GM21717 (cell line): ENCODE results near the gene MSH3.
"Not testable (repeated sequence)": the region's sequence is repeated elsewhere in the genome, so short reads cannot be mapped to it uniquely, and the experiment has no call there.

Experiments
- ATAC-seq: cut with Tn5 transposase; IDR thresholded peaks from one replicate; pipeline ENCODE4 v1.9.1; 2021; ENCODE audit warnings: mild to moderate bottlenecking, moderate library complexity; ENCODE audit not compliant: unreplicated experiment

Gene MSH3

DNA sequence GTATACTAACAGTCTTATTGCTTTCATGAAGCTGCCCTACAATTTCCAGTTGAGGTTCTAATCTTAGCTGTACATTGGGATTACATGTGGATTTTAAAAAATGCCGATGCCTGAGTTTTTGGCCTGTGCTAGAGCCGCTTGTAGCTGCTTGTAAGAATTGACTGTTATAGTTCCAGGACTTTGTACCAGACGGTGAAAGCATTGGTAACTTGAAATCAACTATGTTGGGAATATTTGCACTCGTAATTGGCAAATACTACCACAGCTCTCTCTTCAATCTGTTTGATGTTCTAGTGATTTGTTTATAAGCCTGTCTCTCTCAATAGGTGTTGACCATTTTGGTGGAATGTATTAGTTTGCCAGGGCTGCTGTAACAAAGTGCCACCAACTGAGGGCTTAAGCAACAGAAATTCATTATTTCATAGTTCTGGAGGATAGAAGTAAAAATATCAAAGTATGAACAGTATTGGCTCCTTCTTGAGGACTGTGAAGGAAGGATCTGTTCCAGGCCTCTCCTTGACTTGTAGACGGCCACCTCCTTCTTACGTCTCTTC is 50.8 kb downstream of the MSH3 start:
- ATAC-seq: no peak

DNA sequence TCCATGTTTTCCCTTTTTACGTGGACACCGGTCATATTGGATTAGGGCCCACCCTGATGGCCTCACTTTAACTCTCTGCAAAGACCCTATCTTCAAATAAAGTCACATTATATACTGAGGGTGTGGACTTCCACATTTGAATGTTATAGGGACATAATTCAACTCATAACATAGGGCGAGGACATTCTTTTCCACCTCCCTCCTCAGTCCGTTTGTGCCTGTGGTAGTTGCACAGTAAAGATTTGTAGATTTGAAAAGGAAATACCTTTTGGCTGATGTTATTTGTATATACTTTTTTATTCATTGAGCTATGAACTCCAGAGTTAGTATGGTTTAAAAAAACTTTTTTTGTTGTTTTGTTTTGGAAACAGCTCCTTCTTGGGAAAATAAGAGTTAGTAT is 51.3 kb downstream of the MSH3 start:
- ATAC-seq: no peak

DNA sequence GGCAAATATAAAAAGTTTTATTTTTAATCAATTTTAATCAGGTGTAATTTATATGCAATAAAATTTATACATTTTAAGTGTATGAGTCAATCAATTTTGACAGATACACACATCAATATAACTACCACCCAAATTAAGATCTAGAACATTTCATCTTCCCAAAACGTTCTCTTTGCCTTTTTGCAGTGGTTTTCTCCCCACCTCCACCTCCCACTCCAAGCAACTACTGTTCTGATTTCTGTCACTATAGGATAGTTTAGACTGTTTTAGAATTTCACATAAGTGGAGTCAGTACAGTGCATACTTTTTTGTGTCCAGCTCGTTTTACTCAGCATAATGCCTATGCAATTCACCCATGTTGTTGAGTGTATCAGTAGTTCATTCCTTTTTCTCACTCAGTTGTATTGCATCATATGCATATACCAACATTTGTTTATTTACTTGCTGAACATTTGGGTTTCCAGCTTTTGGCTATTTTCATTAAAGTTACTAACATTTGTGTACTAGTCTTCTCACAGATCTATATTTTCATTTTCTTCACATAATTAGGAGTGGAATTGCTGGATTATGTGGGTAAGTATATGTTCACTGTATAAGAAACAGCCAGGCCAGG is 52.5 kb downstream of the MSH3 start:
- no peak for ATAC-seq

DNA sequence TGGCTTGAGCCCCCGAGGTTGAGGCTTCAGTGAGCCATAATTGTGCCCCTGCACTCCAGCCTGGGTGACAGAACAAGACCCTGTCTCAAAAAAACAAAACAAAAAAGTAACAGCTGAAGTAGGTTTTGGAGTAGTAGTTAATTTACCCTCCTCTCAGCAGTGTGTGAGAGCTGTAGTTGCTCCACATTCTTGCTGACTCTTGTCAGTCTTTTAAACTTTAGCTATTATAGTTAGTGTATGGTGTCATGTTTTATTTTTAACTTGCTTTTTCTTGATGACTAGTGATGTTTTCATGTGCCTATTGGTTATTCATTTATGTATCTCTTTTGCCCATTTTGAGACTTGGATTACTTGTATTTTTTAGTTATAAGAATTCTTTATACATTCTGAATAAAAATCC is 53.2 kb downstream of the MSH3 start:
- ATAC-seq: no peak

- no peak for ATAC-seq
Measured at GRCh38 chr5:80711216-80711615, 56.8 kb downstream of the MSH3 start.

- ATAC-seq: no peak
Measured at GRCh38 chr5:80711938-80712337, 57.5 kb downstream of the MSH3 start.

DNA sequence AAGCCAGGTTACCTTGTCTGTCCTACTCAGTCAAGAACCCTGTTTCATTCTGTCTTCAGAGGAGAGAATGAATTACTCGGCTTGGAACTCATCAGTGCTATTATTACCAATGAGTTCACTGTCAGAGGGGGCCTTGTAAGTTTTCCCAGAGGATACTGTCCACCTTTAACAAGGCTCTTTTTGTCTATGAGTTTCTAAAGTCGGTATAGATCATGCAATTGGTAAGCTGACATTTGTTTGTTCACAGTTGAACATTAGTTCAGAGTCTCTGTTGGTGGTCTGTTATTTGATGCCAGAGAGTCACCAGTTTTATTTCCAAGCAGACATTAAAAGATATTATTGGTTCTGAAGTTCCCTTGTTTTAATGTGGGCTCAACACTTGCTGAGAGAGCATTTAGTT is 58.5 kb downstream of the MSH3 start:
- ATAC-seq: no peak

DNA sequence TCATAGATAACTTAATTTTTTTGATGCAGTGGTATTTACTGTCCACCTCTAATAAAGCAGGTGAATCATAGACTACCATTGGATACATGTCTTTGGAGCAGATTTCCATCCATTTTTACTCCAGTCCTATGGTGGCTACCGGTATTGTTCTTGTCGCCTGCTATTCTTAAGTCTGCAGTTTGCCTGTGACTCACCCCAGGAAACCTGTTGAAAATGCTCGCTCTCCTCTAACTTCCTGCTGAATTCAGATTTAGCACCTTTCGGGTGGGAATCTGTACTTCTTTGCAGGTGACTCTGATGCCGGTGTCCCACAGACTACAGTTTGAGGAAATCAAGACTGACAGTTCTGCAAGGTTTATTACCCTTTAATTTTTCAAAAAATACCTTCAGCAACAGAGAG is 59.2 kb downstream of the MSH3 start:
- ATAC-seq: no peak

GRCh38 chr5:80714570-80715298 is 60.3 kb downstream of the MSH3 start:
- no peak for ATAC-seq

DNA sequence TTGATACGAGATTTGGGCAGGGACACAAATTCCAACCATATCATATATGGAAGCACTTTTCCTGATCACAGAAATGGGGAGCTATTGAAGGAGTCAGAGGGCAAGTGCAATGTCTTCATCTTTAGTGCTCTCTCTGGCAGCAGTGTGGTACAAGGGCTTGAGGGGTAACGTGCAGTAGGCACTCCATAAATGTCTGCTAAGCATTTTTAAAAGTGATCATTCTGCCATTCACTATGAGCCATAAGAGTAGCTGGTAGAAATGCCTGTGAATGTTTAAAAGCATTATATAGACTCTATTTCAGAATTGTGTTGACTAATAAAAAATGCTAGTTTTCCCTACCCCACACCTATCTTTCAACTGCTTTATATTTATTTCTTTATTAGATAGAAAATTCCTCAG is 61.4 kb downstream of the MSH3 start:
- no peak for ATAC-seq

- no peak for ATAC-seq
Measured at GRCh38 chr5:80720181-80720580, 65.7 kb downstream of the MSH3 start.

DNA sequence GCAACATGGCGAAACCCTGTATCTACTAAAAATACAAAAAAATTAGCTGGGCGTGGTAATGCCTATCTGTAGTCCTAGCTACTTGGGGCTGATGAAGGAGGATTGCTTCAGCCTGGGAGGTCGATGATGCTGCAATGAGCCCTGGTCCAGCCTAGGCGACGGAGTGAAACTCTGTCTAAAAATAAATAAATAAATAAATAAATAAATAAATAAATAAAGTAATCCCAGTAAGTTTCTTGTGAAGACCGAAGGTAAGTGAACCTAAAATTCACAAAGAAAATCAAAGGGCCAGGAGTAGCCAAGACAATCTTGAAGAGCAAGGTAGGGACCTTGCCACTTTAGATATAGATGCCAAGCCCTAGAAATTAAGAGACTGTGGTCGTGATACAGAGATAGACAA is 68.5 kb downstream of the MSH3 start:
- ATAC-seq: no peak

DNA sequence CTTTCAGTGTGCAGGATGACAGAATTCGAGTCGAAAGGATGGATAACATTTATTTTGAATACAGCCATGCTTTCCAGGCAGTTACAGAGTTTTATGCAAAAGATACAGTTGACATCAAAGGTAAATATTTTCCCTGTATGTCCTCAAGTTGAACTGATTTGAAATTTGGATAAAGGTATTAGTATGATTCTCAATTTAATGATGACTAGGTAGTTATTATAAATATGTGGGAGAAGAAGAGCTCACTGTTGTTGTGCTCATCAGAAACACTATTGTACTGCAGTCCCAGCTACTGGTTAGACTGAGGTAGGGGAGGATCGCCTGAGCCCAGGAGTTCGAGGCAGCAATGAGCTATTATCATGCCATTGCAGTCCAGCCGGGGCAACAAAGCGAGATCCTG is 71.0 kb downstream of the MSH3 start:
- no peak for ATAC-seq

DNA sequence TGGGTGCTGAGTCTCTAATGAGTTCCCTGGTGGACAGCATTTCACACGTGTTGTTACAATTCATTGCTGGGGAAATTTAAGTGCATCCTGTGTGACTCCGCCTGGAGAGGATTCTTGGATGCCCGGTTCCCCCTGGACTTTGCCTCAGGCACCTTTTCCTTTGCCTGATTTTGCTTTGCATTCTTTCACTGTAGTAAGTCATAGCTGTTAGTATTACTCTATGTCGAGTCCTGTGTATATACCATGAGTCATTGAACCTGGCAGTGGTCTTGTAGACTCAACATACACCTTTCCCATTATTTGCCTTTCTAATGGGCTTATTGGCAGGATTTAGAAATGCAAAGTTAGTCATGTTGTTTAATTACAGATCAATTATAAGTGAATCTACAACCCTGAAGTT is 82.3 kb downstream of the MSH3 start:
- ATAC-seq: no peak

DNA sequence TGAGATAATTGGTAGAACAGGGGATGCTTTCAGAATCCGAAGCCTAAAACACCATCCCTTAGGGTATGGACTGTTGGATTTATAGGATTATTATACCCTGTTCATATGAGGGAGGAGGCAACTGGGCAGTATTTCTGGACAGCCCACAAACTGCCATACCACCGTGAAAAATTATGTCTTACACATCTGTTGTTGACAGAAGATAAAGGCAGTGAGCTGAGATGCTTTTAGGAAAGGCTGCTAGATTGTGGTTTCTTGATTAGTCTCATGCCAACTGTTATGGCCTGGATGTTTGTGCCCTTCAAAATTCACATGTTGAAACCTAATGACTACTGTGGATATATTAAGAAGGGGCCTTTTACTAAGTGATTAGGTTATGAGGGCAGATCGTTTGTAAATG is 84.0 kb downstream of the MSH3 start:
- ATAC-seq: no peak

- ATAC-seq: no peak
Measured at GRCh38 chr5:80739057-80739456, 84.6 kb downstream of the MSH3 start.

DNA sequence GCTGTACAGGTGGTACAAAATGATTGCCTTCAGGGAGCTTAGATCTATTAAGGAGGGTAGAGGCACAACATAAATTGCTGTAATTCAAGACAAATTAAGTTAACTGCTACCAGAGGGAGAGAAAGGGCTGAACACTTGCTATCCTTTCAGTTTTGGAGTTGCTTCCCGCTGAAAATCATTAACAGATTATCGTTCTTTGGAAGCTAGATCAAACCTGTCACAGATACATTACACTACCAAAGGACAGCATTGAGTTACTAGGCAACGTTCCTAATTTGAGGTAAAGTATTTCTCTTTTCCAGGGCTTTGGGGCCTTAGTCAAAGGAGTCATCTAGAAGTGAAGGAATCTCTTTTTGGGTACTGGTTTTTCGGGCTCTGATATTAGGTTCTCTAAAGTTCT is 85.0 kb downstream of the MSH3 start:
- ATAC-seq: no peak

DNA sequence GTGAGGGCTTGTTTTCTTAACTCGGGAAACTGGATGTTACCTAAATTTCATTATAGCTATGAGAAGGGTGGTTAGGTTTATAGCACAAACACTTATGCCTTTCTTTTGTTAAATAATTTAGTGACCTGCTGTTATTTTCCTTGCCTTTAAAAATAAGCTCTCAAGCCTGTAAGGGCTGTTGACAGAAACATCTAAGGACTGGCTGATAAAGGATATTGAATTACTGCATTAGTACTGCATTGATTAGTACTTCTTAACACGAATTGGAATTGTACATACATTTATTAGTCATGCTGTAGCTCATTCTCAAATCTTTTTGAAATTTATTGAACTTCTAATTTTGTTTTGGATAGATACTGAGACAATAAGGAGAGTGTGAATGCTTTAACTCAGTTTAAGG is 85.4 kb downstream of the MSH3 start:
- ATAC-seq: no peak

DNA sequence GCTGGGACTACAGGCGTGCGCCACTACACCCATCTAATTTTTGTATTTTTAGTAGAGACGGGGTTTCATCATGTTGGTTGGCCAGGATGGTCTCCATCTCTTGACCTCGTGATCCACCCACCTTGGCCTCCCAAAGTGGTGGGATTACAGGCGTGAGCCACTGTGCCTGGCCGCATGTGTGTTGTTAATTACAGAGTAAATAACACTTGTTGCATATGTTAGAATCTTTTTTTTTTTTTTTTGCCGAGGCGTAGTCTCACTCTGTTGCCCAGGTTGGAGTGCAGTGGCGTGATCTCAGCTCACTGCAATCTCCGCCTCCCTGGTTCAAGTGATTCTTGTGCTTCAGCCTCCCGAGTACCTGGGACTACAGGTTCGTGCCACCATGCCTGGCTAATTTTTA is 86.0 kb downstream of the MSH3 start:
- not testable (repeated sequence) for ATAC-seq

DNA sequence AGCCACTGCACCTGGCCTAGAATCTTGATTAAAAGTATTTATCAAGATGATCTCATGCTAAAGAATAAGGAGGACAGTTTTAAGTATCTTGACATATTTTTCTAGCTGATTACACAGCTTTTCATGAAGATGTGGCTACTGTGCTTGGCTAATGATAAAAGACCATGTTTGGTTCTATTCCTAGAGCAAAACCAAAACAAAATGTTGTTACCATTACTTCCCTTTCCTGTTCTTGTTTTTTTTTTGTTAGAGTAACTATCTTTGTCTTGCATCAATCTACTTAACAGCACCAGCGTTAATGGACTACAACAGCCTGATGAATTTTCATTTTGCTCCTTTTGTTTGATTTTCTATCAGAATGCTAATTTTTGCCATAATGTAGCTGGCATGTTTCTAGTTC is 86.5 kb downstream of the MSH3 start:
- no peak for ATAC-seq

- no peak for ATAC-seq
Measured at GRCh38 chr5:80744149-80744548, 89.7 kb downstream of the MSH3 start.

DNA sequence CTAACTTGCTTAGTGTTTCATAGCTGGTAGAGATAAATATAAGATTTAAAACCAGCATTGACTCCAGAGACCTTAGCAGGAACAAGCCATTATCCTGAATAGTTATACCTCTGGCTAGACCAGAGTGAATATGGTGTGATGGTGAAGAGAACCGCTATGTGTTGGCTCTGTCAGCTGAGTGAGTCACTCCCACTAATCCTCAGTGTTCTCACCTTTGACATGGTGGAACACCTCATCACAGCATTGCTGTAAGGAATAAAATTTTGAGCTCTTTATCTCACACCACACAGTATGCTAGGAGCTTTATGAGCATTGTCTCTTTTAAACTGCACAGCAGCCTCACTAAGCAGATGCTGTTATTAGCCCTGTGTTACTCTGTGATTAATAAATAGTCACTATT is 91.0 kb downstream of the MSH3 start:
- no peak for ATAC-seq

- ATAC-seq: no peak
Measured at GRCh38 chr5:80747922-80748321, 93.5 kb downstream of the MSH3 start.
